K562 (cell line): Measurements from ENCODE around the gene ACAD8. TPM values are rescaled to one million over a fixed set of nuclear protein-coding genes. Genes with fewer than 3 reads are reported as not detected.

Experiments used
- FOS ChIP-seq: IDR thresholded peaks from 3 replicates; pipeline ENCODE4 v1.6.1; 2011; ENCODE audit not compliant: insufficient read length; ENCODE audit errors: extremely low read depth
- HMG20A ChIP-seq: fragments of 450-650 bp; formaldehyde crosslinking; conservative IDR thresholded peaks from 2 replicates; pipeline ENCODE4 v1.4.0; 2020; ENCODE audit warnings: mild to moderate bottlenecking, mixed read lengths
- MEF2D ChIP-seq: conservative IDR thresholded peaks from 2 replicates; pipeline ENCODE4 v1.6.1; 2016; ENCODE audit warnings: low read depth, missing genetic modification characterization, missing compliant biosample characterization
- MTA3 ChIP-seq: fragments of 450-650 bp; formaldehyde crosslinking; IDR thresholded peaks from 2 replicates; pipeline ENCODE4 v1.6.1; 2017; ENCODE audit warnings: mild to moderate bottlenecking, borderline replicate concordance
- OTX1 ChIP-seq: fragments of 450-650 bp; formaldehyde crosslinking; IDR thresholded peaks from 2 replicates; pipeline ENCODE4 v1.4.0; 2022; ENCODE audit warnings: mild to moderate bottlenecking
- POLR2A ChIP-seq: fragments of 450-650 bp; conservative IDR thresholded peaks from 2 replicates; pipeline ENCODE4 v1.6.1; 2016
- POLR2G ChIP-seq: fragments of 200-400 bp; formaldehyde crosslinking; IDR thresholded peaks from 2 replicates; pipeline ENCODE4 v1.6.1; 2017; ENCODE audit warnings: low read depth, mild to moderate bottlenecking, antibody characterized with exemption, low read length, moderate library complexity
- RAD21 ChIP-seq, 2 experiments: fragments of 250-450 bp in 1 of 2; fragments of 450-650 bp in 1 of 2; sonication (Bioruptor Pico) in 1 of 2; formaldehyde crosslinking in 1 of 2; IDR thresholded peaks in 1 of 2; conservative IDR thresholded peaks in 1 of 2; 2 replicates each; pipeline versions ENCODE4 v1.4.0 to v1.8.0; 2020 to 2022; ENCODE audit warnings: mild to moderate bottlenecking in 2 of 2, moderate library complexity in 1 of 2
- SP1 ChIP-seq: sonication (generic); formaldehyde crosslinking; IDR thresholded peaks from 2 replicates; pipeline ENCODE4 v1.8.1; 2022; ENCODE audit warnings: mild to moderate bottlenecking, missing genetic modification reagents
- SRSF3 ChIP-seq: fragments of 200-400 bp; formaldehyde crosslinking; IDR thresholded peaks from 2 replicates; pipeline ENCODE4 v1.6.1; 2016; ENCODE audit warnings: mild to moderate bottlenecking, low read length, moderate library complexity; ENCODE audit not compliant: insufficient read depth
- TAF1 ChIP-seq: IDR thresholded peaks from 2 replicates; pipeline ENCODE4 v1.6.1; 2011; ENCODE audit warnings: mild to moderate bottlenecking, low read length, moderate library complexity; ENCODE audit not compliant: insufficient read depth, control insufficient read depth, severe bottlenecking; ENCODE audit errors: extremely low read depth
- TCF7 ChIP-seq: sonication (generic); IDR thresholded peaks from 2 replicates; pipeline ENCODE4 v1.6.1; 2016; ENCODE audit warnings: antibody characterized with exemption, borderline replicate concordance
- ZC3H11A ChIP-seq: IDR thresholded peaks from 2 replicates; pipeline ENCODE4 v1.6.1; 2012; ENCODE audit warnings: low read depth, low read length, improper control_type of control experiment
- ZNF140 ChIP-seq: fragments of 250-450 bp; sonication (Bioruptor Pico); IDR thresholded peaks from 2 replicates; pipeline ENCODE4 v1.8.0; 2021; ENCODE audit warnings: moderate library complexity, mild to moderate bottlenecking, inconsistent platforms
- ZNF274 ChIP-seq: IDR thresholded peaks from 2 replicates; pipeline ENCODE4 v1.6.1; 2011; ENCODE audit warnings: low read depth, mild to moderate bottlenecking, low read length, moderate library complexity, borderline replicate concordance
- polyA plus RNA-seq, 8 experiments: library from polyadenylated mRNA; depleted of rRNA in 4 of 8; stranded (reverse) in 5 of 8; unstranded in 3 of 8; fragments of >200 nt; fragmentation: Nextera tagmentation in 2 of 8; fragmentation: Illumina TruSeq in 1 of 8; extraction: Ambion mirVana in 2 of 8; extraction: Trizol in 1 of 8; gene quantifications; 2 replicates each; pipeline versions ENCODE4 v1.2.1 to v1.2.3, GENCODE V29; 2011 to 2014; ENCODE audit warnings: inconsistent platforms in 1 of 8, missing spikeins in 1 of 8
- total RNA-seq, 7 experiments: library from RNA; depleted of rRNA in 6 of 7; stranded (reverse); fragments of >200 nt in 6 of 7; fragmentation: Illumina TruSeq in 2 of 7; extraction: Trizol in 2 of 7; gene quantifications; 2 replicates each; pipeline versions ENCODE4 v1.2.1 to v1.2.3, GENCODE V29; 2011 to 2021; ENCODE audit warnings: low replicate concordance in 1 of 7
- TF ChIP-seq, protein P1 (sequence below): fragments of 450-650 bp; conservative IDR thresholded peaks from 2 replicates; pipeline ENCODE4 v1.6.1; 2016; ENCODE audit warnings: missing genetic modification characterization, low read depth, mild to moderate bottlenecking, missing compliant biosample characterization, moderate library complexity
- TF ChIP-seq, protein P2 (sequence below): fragments of 250-450 bp; sonication (Bioruptor Pico); IDR thresholded peaks from 2 replicates; pipeline ENCODE4 v1.4.0; 2020; ENCODE audit warnings: borderline replicate concordance
- TF ChIP-seq, protein P3 (sequence below): fragments of 450-650 bp; IDR thresholded peaks from 2 replicates; pipeline ENCODE4 v1.6.1; 2016; ENCODE audit warnings: borderline replicate concordance
- TF ChIP-seq, protein P4 (sequence below): fragments of 450-650 bp; formaldehyde crosslinking; IDR thresholded peaks from 2 replicates; pipeline ENCODE4 v1.4.0; 2020; ENCODE audit warnings: mild to moderate bottlenecking, moderate library complexity

The ACAD8 gene
- total and polyA plus RNA-seq, 9 of the 15 experiments (the other 6 are each of a cell fraction or from before 2014, with no cell fraction given): 6.5 to 34.1 (median 20.1) TPM

DNA sequence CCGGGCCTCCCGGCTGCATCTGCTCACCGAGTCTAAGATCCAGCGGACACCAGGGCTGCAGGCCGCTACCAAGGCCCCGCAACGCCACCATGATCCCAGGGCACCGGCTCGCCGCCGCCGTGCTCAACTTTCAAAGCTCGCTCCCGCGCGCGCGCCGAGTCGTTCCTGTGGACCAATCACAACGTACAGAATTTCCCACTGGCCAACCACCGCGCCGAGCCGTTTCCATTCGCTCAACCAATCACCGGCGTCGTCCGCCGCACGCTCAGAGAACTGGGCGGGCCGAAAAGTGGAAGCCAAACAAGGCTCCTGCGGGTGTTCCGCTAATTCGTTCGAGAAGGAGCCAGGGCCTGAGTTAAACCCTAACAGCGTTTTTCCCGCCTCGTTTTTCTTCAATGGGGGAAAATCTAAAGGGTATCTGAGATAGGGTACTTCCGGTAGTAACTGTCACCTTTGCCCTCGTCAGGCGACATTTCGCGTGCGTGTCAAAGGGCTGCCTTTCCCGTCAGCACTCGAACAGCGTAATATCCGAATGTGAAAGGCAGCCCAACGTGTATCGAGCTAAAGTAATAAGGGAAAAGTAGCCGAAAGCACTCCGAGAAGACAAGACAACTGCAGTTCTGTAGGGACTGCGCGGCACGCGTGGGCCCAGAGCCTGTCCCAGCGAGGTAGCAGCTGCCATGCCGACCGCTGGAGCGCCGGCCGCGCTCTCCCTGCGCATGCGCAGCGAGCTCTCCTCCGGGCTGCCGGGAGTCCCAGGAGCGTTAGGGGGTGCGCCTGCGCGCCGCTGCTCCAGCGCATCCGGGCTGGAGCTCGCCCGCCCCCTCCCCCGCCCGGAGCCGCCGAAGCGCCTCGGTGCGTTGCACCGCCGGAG, 29.3 kb upstream of the ACAD8 start, which contains the start of the genes NCAPD3 and VPS26B (continued):
- TF ChIP-seq, protein P1, sequence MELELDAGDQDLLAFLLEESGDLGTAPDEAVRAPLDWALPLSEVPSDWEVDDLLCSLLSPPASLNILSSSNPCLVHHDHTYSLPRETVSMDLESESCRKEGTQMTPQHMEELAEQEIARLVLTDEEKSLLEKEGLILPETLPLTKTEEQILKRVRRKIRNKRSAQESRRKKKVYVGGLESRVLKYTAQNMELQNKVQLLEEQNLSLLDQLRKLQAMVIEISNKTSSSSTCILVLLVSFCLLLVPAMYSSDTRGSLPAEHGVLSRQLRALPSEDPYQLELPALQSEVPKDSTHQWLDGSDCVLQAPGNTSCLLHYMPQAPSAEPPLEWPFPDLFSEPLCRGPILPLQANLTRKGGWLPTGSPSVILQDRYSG (tag): 0 out of 2 replicates have a peak, but pooled peaks have one; percentile 22
- TF ChIP-seq RAD21 (CRISPR knock-in tag; conservative IDR thresholded peaks at IDR 0.05 in 1 of 2, IDR thresholded peaks at IDR 0.05 in 1 of 2) (0 out of 4 replicates have a peak, but pooled peaks of 1 of the 2 experiments have one; percentile 8), OTX1 (CRISPR knock-in tag) (0 out of 2 replicates have a peak, but pooled peaks have one; percentile 36), ZNF274 (no peak), POLR2G (peak; percentile 86), SP1 (peak; percentile 34; the same call in 1 of the 2 replicates), MEF2D (tag) (no peak), ZC3H11A (no peak), ZNF140 (CRISPR knock-in tag) (no peak), HMG20A (no peak), TAF1 (peak; percentile 69), SRSF3 (no peak), MTA3 (no peak; the same call in 1 of the 2 replicates), TCF7 (0 out of 2 replicates have a peak, but pooled peaks have one; percentile 41), POLR2A (peak; percentile 98), FOS (peak; percentile 94)
- TF ChIP-seq, protein P2, sequence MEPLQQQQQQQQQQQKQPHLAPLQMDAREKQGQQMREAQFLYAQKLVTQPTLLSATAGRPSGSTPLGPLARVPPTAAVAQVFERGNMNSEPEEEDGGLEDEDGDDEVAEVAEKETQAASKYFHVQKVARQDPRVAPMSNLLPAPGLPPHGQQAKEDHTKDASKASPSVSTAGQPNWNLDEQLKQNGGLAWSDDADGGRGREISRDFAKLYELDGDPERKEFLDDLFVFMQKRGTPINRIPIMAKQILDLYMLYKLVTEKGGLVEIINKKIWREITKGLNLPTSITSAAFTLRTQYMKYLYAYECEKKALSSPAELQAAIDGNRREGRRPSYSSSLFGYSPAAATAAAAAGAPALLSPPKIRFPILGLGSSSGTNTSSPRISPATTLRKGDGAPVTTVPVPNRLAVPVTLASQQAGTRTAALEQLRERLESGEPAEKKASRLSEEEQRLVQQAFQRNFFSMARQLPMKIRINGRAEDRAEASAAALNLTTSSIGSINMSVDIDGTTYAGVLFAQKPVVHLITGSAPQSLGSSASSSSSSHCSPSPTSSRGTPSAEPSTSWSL (CRISPR knock-in tag): no peak
- TF ChIP-seq, protein P3, sequence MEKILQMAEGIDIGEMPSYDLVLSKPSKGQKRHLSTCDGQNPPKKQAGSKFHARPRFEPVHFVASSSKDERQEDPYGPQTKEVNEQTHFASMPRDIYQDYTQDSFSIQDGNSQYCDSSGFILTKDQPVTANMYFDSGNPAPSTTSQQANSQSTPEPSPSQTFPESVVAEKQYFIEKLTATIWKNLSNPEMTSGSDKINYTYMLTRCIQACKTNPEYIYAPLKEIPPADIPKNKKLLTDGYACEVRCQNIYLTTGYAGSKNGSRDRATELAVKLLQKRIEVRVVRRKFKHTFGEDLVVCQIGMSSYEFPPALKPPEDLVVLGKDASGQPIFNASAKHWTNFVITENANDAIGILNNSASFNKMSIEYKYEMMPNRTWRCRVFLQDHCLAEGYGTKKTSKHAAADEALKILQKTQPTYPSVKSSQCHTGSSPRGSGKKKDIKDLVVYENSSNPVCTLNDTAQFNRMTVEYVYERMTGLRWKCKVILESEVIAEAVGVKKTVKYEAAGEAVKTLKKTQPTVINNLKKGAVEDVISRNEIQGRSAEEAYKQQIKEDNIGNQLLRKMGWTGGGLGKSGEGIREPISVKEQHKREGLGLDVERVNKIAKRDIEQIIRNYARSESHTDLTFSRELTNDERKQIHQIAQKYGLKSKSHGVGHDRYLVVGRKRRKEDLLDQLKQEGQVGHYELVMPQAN: peak; percentile 97
- TF ChIP-seq, protein P4, sequence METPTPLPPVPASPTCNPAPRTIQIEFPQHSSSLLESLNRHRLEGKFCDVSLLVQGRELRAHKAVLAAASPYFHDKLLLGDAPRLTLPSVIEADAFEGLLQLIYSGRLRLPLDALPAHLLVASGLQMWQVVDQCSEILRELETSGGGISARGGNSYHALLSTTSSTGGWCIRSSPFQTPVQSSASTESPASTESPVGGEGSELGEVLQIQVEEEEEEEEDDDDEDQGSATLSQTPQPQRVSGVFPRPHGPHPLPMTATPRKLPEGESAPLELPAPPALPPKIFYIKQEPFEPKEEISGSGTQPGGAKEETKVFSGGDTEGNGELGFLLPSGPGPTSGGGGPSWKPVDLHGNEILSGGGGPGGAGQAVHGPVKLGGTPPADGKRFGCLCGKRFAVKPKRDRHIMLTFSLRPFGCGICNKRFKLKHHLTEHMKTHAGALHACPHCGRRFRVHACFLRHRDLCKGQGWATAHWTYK: 0 out of 2 replicates have a peak, but pooled peaks have one; percentile 16
